Measurements from ENCODE around the gene TAF5L.

GRCh38 chr1:229596925-229597699, 28.8 kb downstream of the TAF5L start:
- no peak for TF ChIP-seq CTCF (conservative IDR thresholded peaks at IDR 0.05)
- TF ChIP-seq EZH2 (IDR thresholded peaks at IDR 0.05; ENCODE audit: low read depth), result no peak

Data from PC-9 (cell line).